IPS-NIHi7 (cell line): ENCODE data around the gene SCRT2.
A peak's percentile ranks its signal among the peaks of the same experiment; 100 is the strongest.
"Not testable (repeated sequence)": the region's sequence is repeated elsewhere in the genome, so short reads cannot be mapped to it uniquely, and the experiment has no call there.

Source experiments
- DNase-seq: peaks from one replicate; pipeline ENCODE4 v3.0.0; 2012; ENCODE audit warnings: mixed read lengths; ENCODE audit errors: extremely low spot score

Gene SCRT2

DNA sequence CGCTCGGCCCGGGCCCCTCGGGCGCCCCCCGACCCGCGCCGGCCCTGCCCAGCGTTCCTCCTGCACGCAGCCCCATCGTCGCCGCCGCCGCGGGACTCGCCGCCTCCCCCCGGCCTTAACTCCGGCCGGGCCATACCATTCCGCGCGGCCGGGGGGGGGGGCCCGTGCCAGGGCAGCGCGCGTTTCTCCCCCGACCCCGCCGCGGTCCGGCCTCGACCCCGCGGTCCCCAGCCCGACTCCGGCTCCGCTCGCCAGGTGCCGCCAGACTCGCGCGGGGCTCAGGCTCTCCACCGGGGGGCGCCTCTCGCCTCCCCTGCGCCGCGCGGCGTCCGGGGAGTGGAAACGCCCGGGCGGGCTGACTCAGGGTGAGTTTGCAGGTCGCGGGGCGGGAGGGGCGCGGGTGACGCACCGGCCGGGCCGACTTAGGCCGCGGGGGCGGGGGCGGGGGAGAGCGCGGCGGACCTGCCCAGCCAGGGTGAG is 22.5 kb downstream of the SCRT2 start, which contains the start of gene SRXN1:
TSS of gene SRXN1 (minus strand) at position 91 of the 480 bp plus-strand sequence. CDS start at position 76, 15 bp downstream.
- DNase-seq, result peak; percentile 93

DNA sequence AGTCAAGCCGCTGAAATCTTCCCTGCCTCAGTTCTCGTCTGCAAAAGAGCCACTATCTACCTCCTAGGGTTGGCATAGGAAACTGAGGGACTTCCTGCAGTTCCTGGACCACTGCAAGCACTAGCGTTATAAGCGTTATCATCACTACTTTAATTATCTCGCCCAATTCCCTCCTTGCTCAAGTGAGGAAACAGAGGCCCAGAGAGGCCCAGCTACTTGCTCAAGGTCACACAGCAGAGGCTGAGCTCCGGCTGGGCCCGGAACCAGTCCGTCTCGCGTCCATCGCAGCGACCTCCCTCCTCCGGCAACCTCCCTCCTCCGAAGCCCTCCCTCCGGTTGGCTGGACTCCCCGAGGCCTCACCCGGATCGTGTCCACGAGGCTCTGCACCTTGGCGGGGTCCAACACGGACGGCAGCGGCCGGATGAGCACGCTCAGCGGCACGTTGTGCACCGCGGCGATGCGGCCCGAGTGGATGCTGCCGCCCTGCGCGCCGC is 22.9 kb downstream of the SCRT2 start:
- DNase-seq, result no peak

DNA sequence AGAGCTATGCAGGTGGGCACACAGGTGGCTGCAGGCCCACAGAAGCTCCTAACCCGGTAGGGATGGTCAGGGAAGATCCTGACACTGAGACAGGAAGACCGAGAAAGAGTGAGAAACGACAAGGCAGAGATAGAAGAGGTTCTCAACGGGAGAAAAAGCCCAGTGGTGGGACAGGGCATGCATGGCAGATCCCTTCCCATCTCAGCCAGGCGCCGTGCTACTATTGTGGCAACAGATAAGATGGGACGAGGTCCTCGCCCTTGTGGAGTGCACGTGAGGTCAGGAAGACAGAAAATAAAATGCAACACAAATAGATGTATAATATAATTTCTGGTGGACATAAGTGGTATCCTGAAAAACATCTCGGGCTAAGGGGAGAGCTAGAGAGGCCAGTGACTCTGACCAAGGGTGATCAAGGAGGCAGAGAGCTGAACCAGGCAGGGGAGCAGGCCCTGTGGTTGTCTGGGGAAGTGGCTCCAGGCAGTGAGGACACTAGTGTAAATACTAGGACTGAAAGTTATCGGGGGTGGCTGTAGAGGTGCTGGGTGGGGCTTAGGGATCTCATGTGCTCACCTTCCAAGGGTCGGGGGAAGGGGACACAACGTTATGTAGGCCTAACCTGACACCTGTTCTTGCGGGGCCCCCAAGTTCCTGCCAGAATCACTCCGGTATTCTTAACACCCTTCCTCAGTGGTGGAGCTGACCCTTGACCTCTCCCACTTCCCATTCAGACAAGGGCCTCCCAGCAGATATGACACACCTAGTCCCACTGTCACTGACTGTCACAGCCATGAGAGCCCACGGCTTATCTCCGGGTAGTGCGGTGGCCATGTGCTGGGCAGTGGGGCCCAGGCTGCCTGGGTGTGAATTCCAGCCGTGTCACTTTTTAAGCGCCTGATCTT is 23.6 kb downstream of the SCRT2 start:
- DNase-seq, result no peak

DNA sequence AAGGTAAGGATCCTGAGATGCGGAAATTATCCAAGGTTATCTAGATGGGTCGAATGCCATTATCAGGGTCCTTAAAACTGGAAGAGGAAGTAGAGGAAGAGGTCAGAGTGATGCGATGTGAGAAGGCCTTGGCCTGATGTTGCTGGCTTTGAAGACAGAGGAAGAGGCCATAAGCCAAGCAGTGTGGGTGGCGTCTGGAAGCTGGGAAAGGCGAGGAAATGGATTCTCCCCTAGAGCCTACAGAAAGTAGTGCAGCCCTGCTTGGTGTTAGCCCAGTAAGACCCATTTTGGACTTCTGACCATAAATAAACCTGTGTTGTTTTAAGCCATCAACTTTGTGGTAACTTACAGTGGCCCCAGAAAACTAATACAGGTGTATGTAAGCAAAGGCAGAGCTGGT is 24.6 kb downstream of the SCRT2 start:
- no peak for DNase-seq

DNA sequence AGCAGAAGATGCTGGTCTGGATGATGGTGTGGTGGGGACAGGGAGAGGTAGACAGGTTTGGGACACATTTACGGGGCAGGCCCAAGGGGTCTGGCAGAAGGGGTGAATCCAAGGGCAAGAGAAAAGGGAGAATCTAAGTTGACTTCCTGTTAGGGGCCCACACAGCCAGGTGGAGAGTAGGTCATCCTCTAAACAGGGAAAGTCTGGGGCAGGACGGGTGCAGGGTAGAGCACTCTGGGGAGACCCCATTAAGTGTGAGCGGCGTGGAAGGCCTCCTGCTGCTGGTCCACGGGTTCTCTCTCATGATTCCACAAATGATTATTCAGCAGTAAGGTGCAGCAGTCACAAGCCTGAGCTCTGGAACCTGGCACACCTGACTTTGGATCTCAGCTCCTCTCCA is 25.3 kb downstream of the SCRT2 start:
- DNase-seq, result no peak

DNA sequence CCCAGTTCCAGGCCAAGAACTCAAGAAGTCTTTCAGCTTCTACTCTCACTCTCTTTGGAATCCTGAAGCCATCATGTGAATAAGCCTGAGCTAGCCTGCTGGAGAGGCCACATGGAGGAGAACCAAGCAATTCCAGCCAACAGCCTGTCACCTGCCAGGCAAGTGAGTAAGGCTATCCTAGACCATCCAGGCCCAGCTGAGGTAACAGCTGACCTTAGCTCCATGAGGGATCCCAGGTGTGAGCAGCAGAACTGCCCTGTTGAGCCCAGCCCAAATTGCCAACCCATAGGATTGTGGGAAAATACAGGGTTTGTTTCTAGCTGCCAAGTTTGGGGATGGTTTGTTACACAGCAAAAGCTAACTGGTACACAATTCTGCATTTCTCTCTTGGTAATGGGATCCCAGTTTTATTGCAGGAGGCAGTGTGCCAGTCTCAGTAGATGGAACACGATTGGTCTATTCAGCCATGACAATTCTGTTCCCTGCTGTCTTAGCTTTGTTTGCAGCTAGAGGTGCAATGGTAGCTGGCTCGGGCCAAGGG is 28.1 kb downstream of the SCRT2 start:
- DNase-seq, result no peak

DNA sequence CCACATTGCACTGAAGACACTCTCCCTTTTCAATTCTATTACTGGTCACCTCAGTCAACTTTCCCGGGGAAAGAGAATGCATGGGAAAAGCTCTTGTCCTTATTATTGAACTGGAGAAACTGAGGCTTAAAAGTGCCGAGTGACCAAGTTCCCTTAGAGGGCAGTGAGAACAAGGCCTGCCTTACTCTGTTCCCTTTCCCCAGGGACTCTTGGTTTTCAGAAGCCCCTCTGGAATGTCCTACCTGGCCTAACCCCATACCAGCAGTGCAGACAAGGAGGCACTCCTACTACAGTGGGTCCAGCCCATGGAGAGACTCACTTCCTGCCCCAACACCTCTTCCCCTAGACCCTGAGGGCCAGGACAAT is 28.8 kb downstream of the SCRT2 start:
- DNase-seq, result no peak

DNA sequence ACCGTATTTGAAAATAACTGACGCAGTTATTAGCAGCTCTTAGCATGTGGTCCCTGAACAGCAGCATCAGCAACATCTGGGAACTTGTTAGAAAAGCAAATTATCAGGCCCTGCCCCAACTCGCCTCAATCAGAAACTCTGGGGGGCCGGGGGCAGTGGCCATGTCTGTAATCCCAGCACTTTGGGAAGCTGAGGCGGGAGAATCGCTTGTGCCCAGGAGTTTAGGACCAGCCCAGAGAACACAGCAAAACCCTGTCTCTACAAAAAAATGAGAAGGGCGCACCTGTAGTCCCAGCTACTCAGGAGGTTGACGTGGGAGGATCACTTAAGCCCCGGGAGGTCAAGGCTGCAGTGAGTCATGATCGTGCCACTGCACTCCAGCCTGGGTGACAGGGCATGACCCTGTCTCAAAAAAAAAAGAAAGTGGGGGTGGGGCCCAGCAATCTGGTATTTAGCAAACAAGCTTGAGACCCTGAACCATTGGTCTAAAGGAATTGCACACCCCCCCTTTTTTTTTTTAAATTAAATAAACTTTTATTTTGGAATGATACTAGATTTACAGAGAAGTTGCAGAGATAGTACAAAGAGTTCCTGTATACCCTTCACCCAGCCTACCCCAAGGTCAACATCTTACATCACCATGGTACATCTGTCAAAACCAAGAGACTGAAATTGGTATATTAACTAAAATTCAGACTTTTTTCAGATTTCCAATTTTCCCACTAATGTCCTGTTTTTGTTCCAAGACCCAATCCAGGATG is 29.3 kb downstream of the SCRT2 start:
- DNase-seq, result no peak

DNA sequence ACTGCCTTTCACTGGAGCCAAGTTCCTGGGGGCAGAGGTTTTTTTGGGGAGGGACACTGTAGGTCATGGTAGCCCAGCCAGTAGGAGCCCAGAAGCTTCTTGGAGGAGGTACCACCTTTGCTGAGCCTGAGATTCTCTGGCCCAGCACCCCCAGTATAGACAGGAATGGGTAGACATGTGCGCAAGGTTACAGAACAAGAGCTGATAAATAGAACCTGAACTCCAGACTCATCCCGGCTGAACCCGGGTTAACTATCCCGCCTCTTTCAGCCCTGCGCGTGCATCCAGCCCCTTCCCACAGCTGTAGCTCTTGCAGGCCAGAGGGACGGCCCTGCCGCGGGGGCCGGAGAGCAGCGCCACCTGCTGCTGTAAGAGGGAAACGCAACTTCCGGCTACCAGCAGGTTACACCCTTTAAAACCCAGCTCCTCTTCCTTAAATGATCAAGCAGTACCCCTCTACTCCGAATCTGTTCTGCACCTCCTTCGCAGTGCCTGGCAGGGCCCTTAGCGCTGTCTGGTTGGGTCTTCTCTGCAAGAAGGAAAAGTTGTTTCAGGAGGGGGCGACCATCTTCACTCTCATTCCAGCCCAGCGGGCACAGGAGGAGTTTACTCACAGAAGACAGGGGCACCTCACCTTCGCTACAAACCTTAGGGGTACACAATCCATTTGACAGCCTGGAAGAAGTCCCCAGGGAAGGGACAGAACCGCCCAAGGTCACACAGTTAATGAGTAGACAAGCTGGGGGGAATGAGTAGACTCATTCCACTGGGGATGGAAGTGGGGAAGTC is 30.1 kb downstream of the SCRT2 start:
- DNase-seq, result peak; percentile 91

DNA sequence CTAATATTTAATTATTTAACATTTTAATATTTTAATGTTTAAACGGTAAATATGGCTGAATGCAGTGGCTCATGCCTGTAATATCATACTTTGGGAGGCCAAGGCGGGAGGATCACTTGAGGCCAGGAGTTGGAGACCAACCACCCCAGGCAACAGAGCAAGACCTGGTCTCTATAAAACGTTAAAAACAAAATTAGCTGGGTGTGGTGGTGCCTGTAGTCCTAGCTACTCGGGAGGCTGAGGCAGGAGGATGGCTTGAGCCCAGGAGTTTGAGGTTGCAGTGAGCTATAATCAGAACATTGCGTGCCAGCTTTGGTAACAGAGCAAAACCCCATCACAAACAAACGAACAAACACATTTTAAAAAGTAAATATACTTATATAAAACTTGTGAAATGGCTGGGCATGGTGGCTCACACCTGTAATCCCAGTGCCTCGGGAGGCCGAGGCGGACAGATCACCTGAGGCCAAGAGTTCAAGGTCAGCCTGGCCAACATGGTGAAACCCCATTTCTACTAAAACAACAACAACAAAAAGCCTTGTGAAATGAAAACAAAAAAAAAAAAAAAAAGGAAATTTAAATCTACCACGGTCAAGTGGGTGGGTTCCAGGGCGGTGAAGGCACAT is 30.8 kb downstream of the SCRT2 start:
- no peak for DNase-seq

DNA sequence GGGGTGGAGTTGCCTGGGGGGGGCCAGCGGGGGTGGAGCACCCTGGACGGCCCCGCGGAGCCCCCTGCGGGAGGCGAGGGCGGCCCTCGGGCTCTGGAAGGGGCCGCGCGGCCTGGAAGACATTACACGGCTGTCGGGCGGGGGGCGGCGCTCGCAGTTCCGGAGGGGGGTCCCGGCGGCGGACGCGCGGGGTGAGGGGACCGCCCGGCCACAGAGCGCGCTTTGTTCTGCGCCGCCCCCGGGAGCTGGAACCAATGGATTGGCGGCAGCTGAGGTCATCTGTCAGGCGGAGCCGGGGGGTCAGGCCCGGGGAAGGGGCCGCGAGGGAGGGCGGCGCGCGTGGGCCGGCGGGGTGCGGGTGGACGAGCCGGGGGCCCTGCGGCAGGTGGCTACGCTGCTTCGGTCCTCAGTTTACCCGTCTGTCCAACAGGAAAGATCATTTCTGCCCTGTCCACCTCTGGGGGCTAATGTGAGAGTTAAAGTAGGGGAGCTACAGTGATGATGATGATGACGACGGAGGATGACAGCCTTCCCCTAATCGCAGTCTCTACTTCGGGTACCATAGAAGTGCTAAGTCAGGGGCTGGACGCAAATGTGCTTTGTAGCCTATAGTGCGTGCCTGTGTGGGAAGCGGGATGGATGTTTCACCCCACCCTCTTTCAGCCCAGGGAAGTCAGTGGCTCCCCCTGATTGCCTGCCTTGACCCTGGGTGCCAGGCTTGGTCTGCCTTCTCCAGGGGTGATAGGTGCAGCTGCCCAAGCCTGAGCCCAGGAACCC is 33.0 kb downstream of the SCRT2 start:
- DNase-seq, result peak; percentile 72

DNA sequence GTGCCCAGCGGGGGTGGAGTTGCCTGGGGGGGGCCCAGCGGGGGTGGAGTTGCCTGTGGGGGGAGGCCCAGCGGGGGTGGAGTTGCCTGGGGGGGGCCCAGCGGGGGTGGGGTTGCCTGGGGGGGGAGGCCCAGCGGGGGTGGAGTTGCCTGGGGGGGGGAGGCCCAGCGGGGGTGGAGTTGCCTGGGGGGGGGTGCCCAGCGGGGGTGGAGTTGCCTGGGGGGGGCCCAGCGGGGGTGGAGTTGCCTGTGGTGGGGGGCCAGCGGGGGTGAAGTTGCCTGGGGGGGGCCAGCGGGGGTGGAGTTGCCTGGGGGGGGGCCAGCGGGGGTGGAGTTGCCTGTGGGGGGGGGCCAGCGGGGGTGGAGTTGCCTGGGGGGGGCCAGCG is 33.6 kb downstream of the SCRT2 start:
- DNase-seq, result not testable (repeated sequence)

DNA sequence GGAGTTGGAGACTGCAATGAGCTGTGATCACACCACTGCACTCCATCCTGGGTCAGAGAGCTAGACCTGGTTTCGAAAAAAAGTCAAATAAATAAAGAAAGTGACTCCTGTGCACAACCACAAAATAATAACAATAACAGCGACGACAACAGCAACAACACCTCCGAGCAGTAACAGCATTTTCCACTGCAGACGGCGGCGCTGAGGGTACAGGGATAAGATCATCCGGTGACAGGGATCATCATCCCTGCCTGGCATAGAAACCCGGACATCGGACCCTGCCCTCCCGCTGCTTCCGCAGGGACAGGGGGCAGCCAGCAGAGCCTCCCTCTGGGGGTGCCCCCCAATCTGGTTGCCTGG is 34.1 kb downstream of the SCRT2 start:
- DNase-seq, result peak; percentile 61

DNA sequence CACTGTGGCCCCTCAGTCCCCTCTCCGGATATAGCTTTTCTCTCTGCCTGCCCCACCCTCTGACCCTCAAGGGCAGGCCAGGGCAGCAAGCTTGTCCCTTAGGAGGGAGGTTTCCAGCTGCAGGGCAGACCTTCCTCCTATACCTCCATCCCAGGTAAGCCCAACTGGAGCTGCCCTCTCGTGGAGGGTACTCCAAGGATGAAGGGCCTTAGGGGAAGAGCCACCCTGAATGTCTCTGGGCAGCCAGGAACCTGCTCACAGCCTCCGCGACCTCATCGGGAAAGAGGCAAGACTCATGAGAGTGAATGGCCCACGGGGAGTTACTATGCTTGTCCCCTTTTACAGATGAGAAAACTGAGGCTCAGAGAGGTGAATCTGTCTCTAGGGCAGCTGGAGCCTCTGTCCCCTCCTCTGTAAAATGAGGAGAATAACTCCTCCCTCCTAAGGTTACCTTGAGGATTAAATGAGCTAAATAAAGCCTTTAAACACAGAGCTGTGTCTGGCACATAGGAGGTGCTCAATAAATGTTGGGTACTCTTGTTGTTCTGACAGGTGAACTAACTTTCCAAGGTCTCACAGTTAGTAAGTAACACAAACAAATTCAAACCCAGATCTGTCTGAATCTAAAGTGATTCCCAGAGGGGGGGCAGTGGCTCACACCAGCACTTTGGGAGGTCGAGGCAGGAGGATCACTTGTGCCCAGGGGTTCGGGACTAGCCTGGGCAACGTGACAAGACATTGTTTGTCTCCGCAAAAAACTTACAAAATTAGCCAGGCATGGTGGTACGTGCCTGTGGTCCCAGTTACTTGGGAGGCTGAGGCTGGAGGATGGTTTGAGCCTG is 34.7 kb downstream of the SCRT2 start:
- no peak for DNase-seq

DNA sequence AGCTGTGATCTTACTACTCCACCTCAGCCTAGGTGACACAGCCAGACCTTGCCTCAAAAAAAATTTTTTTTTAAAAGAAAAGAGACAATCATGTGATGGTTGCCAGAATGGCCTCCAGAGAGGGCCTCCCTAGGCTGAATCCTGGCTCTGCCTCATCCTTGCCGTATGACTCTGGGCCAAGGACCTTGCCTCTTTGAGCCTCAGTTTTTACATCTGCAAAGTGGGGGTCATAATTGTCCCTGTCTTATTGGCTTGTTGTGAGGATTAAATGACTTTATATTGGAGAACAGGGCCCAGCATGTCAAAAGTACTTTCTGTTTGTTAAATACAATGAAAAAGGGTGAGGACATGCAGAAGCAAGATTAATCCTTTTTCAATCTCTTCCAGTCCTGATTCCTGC is 37.0 kb downstream of the SCRT2 start:
- DNase-seq, result no peak

DNA sequence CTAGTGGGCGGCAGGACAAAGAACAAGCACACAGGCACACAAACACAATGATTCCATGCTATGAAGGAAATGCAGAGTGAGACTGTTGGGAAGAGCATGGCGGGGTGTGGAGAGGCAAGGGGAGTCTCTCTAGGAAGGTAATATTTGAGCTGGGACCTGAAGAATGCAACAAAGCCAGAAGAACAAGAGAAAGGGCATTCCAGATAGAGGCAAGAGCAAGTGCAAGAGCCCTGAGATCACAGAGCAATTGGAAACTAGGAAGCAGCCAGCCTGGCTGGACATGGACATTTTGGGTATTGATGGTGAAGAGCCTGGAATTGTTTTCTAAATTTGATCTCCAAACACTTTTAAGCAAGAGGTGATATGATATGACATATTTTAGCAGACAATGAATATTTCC is 38.0 kb downstream of the SCRT2 start:
- DNase-seq, result no peak

DNA sequence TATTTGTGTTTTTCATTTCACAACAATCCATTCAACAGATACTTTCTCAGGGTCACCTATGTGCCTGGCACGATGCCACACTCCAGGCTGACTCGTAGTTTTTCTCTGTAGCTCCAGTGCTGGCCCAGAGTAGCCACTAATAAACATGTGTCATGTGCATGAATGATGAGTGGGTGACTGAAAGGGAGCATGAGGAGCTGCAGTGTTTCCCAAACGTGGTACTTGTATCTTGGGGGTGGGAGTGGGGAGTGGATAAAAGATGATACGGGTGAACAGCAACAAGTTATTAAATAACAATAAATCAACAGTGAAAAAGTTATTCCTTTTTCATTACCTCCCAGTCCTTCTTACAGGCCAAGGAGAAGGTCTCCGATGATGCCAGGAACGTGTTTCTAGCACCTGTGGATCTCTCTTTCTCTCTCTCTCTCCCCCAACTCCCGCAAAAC is 39.7 kb downstream of the SCRT2 start:
- no peak for DNase-seq

DNA sequence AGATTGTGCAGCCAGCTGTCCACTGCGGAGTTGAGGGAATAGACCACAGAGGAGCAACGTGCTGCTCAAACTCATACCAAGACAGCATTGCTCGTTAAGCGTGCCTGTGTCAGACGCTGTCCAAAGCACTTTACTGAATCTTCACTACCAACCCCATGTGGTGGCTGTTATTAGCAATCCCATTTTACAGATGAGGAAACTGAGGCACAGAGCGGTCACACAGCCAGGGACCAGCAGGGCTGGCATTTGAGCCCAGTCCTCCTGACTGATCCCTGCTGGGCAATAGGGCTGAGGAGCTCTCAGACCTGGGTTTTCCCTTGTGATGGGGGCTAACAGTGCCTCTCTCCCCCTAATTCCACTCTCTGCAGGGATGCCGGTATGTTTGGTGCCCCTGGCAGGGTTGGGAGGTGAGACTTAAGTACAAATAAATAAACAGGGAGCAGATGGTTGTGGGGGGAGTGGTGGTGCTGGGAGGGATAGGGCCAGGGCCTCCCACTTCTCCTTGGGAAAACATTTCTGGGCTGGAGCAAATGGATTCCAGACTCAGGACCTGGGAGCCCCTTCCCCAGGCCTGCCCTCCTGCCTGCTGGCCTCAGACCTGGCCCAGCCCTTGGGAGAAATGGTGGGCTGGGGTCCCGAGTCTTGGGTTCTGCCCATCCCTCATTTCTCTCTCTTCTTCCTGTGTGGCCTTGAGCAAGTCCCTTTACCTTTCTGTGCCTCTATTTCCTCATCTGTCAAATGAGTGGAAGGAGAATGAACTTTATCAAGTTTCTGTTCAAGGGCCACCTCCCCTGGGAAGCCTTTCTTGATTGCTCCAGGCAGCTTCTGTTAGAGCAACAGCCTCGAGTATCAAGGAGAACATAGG is 40.3 kb downstream of the SCRT2 start:
- DNase-seq, result no peak
